Neural cell (in vitro differentiated cells): ENCODE measurements around the gene ZNF668. TPM values are rescaled to one million over a fixed set of nuclear protein-coding genes. Genes with fewer than 3 reads are reported as not detected.

Source experiments
- H2AFZ ChIP-seq: fragments of 200-600, 300-800 bp; sonication (generic), shearing (Covaris generic); 2 replicates; pipeline ENCODE4 v1.6.0; 2014; ENCODE audit warnings: low read depth, mild to moderate bottlenecking, antibody characterized with exemption, low read length, moderate library complexity
- H3F3A ChIP-seq: fragments of 200-600 bp; shearing (Covaris generic); 2 replicates; pipeline ENCODE4 v1.6.1; 2016; ENCODE audit warnings: mild to moderate bottlenecking, moderate library complexity, mixed read lengths, antibody characterized with exemption, low read length; ENCODE audit not compliant: insufficient read depth, poor library complexity, severe bottlenecking
- H3K27ac ChIP-seq: fragments of 200-600, 300-800 bp; sonication (generic), shearing (Covaris generic); 2 replicates; pipeline ENCODE4 v1.5.1; 2014; ENCODE audit warnings: mild to moderate bottlenecking, low read length, moderate library complexity
- H3K27me3 ChIP-seq: fragments of 300-800, 200-600 bp; sonication (generic), shearing (Covaris generic); 2 replicates; pipeline ENCODE4 v1.6.0; 2014; ENCODE audit warnings: mild to moderate bottlenecking, low read depth, low read length, moderate library complexity; ENCODE audit not compliant: insufficient read depth
- H3K36me3 ChIP-seq: fragments of 300-800, 200-600 bp; sonication (generic), shearing (Covaris generic); 2 replicates; pipeline ENCODE4 v1.5.1; 2014; ENCODE audit warnings: mild to moderate bottlenecking, antibody characterized with exemption, low read length, moderate library complexity; ENCODE audit not compliant: insufficient read depth
- H3K4me2 ChIP-seq: fragments of 300-800, 200-600 bp; sonication (generic), shearing (Covaris generic); 2 replicates; pipeline ENCODE4 v1.6.0; 2014; ENCODE audit warnings: mild to moderate bottlenecking, low read length
- H3K4me3 ChIP-seq: fragments of 300-800, 200-600 bp; sonication (generic), shearing (Covaris generic); 2 replicates; pipeline ENCODE4 v1.5.1; 2014; ENCODE audit warnings: mild to moderate bottlenecking, low read length, moderate library complexity
- H3K79me2 ChIP-seq: fragments of 200-600 bp; shearing (Covaris generic); replicated peaks from 2 replicates; pipeline ENCODE4 v1.6.0; 2014; ENCODE audit warnings: mild to moderate bottlenecking, low read length, moderate library complexity; ENCODE audit not compliant: insufficient read depth
- H3K9ac ChIP-seq: fragments of 300-800, 200-600 bp; sonication (generic), shearing (Covaris generic); 2 replicates; pipeline ENCODE4 v1.6.1; 2016; ENCODE audit warnings: mild to moderate bottlenecking, low read length, mixed read lengths
- H3K9me2 ChIP-seq: fragments of 200-600 bp; shearing (Covaris generic); 2 replicates; pipeline ENCODE4 v1.6.1; 2016; ENCODE audit warnings: mild to moderate bottlenecking, low read length, mixed read lengths; ENCODE audit not compliant: insufficient read depth
- H3K9me3 ChIP-seq: fragments of 200-600, 300-800 bp; sonication (generic), shearing (Covaris generic); 2 replicates; pipeline ENCODE4 v1.6.1; 2016; ENCODE audit warnings: mild to moderate bottlenecking, mixed run types, low read length, moderate library complexity, mixed read lengths
- H4K20me1 ChIP-seq: fragments of 200-600 bp; shearing (Covaris generic); 2 replicates; pipeline ENCODE4 v1.6.1; 2016; ENCODE audit warnings: mild to moderate bottlenecking, mixed run types; ENCODE audit not compliant: insufficient read depth
- CTCF ChIP-seq: fragments of 450-650 bp; IDR thresholded peaks from 2 replicates; pipeline ENCODE4 v1.5.1; 2014; ENCODE audit warnings: antibody characterized with exemption, mild to moderate bottlenecking, moderate library complexity; ENCODE audit not compliant: poor library complexity, severe bottlenecking
- EP300 ChIP-seq: fragments of 450-650 bp; conservative IDR thresholded peaks from 2 replicates; pipeline ENCODE4 v1.6.1; 2014; ENCODE audit warnings: antibody characterized with exemption, mild to moderate bottlenecking, moderate library complexity; ENCODE audit not compliant: poor library complexity, severe bottlenecking
- EZH2 ChIP-seq: fragments of 200-600, 300-800 bp; shearing (Covaris generic), sonication (generic); IDR thresholded peaks from 2 replicates; pipeline ENCODE4 v1.6.1; 2014; ENCODE audit warnings: antibody characterized with exemption, low read length, borderline replicate concordance, mild to moderate bottlenecking; ENCODE audit not compliant: insufficient read depth, poor library complexity, severe bottlenecking
- MXI1 ChIP-seq: fragments of 450-650 bp; conservative IDR thresholded peaks from 2 replicates; pipeline ENCODE4 v1.6.1; 2014; ENCODE audit warnings: antibody characterized with exemption, mild to moderate bottlenecking; ENCODE audit not compliant: poor library complexity, severe bottlenecking
- POLR2AphosphoS5 ChIP-seq: IDR thresholded peaks from 2 replicates; pipeline ENCODE4 v1.6.1; 2012
- RAD21 ChIP-seq: fragments of 450-650 bp; conservative IDR thresholded peaks from 2 replicates; pipeline ENCODE4 v1.6.1; 2014; ENCODE audit warnings: antibody characterized with exemption, mild to moderate bottlenecking, moderate library complexity
- SMC3 ChIP-seq: fragments of 450-650 bp; conservative IDR thresholded peaks from 2 replicates; pipeline ENCODE4 v1.6.1; 2014; ENCODE audit warnings: antibody characterized with exemption, mild to moderate bottlenecking, moderate library complexity; ENCODE audit not compliant: poor library complexity
- TAF1 ChIP-seq: IDR thresholded peaks from 2 replicates; pipeline ENCODE4 v1.6.1; 2012; ENCODE audit warnings: low read depth
- polyA plus RNA-seq: library from polyadenylated mRNA; depleted of rRNA; stranded (reverse); fragments of >200 nt; gene quantifications from 2 replicates; pipeline ENCODE4 v1.2.3, GENCODE V29; 2014
- TF ChIP-seq, protein P1 (sequence below): IDR thresholded peaks from 2 replicates; pipeline ENCODE4 v1.6.1; 2012; ENCODE audit warnings: borderline replicate concordance

The ZNF668 gene
- polyA plus RNA-seq, 1 donor from 2014 or later = 17.8 TPM

DNA sequence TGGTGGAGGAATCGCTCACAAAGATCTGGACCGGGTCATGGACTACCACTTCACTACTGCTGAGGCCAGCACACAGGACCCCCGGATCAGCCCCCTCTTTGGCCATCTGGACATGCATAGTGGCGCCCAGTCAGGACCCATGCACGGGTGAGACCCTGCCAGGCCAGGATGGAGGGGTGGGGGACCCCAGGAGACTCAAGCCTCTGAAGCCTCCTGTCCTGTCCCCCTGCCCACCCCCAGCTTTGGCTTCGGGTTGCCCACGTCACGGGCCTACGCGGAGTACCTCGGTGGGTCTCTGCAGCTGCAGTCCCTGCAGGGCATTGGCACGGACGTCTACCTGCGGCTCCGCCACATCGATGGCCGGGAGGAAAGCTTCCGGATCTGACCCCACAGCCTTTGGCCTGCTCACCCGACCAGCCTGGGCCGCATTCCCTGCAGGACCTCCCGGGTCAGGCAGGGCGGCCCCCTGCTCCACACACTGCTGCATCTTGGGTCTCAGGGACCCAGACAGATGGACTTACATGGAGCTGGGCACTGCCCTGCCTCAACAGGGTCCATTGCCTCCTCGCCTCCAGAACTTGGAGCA is 37.9 kb upstream of the ZNF668 start:
- no peaks in the 10 kb centered on the region for H3K79me2 ChIP-seq
- no peak overlapping the region for H3K27ac ChIP-seq
- no peaks in the 10 kb centered on the region for H4K20me1 ChIP-seq
- H3K9me2 ChIP-seq = no peaks in the 10 kb centered on the region
- no peaks in the 10 kb centered on the region for H3K36me3 ChIP-seq
- no peak for TF ChIP-seq EZH2
- no peak for TF ChIP-seq TAF1
- TF ChIP-seq CTCF = no peak
- no peak for TF ChIP-seq SMC3
- no peak for TF ChIP-seq RAD21
- no peak overlapping the region for H3K4me2 ChIP-seq
- H3F3A ChIP-seq = no peaks in the 10 kb centered on the region
- no peak overlapping the region for H2AFZ ChIP-seq
- no peaks in the 10 kb centered on the region for H3K9me3 ChIP-seq
- no peaks in the 10 kb centered on the region for H3K27me3 ChIP-seq
- H3K9ac ChIP-seq = no peak overlapping the region
- H3K4me3 ChIP-seq = no peak overlapping the region

GRCh38 chr16:31110106-31111034 is 36.3 kb upstream of the ZNF668 start:
- H3K9ac ChIP-seq = no peak overlapping the region
- H3K27ac ChIP-seq = no peak overlapping the region
- H4K20me1 ChIP-seq = no peaks in the 10 kb centered on the region
- no peak overlapping the region for H2AFZ ChIP-seq
- H3K4me3 ChIP-seq = no peak overlapping the region
- H3K79me2 ChIP-seq = no peaks in the 10 kb centered on the region
- no peaks in the 10 kb centered on the region for H3K36me3 ChIP-seq
- H3K4me2 ChIP-seq = no peak overlapping the region
- H3F3A ChIP-seq = no peaks in the 10 kb centered on the region
- no peaks in the 10 kb centered on the region for H3K9me3 ChIP-seq
- H3K9me2 ChIP-seq = no peaks in the 10 kb centered on the region
- TF ChIP-seq CTCF = no peak
- TF ChIP-seq RAD21 = no peak
- TF ChIP-seq POLR2AphosphoS5 = no peak
- TF ChIP-seq MXI1 = no peak
- no peak for TF ChIP-seq SMC3
- TF ChIP-seq EP300 = no peak
- TF ChIP-seq TAF1 = no peak
- TF ChIP-seq, protein P1, sequence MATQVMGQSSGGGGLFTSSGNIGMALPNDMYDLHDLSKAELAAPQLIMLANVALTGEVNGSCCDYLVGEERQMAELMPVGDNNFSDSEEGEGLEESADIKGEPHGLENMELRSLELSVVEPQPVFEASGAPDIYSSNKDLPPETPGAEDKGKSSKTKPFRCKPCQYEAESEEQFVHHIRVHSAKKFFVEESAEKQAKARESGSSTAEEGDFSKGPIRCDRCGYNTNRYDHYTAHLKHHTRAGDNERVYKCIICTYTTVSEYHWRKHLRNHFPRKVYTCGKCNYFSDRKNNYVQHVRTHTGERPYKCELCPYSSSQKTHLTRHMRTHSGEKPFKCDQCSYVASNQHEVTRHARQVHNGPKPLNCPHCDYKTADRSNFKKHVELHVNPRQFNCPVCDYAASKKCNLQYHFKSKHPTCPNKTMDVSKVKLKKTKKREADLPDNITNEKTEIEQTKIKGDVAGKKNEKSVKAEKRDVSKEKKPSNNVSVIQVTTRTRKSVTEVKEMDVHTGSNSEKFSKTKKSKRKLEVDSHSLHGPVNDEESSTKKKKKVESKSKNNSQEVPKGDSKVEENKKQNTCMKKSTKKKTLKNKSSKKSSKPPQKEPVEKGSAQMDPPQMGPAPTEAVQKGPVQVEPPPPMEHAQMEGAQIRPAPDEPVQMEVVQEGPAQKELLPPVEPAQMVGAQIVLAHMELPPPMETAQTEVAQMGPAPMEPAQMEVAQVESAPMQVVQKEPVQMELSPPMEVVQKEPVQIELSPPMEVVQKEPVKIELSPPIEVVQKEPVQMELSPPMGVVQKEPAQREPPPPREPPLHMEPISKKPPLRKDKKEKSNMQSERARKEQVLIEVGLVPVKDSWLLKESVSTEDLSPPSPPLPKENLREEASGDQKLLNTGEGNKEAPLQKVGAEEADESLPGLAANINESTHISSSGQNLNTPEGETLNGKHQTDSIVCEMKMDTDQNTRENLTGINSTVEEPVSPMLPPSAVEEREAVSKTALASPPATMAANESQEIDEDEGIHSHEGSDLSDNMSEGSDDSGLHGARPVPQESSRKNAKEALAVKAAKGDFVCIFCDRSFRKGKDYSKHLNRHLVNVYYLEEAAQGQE = no peak
- TF ChIP-seq EZH2 = no peak
- H3K27me3 ChIP-seq = no peaks in the 10 kb centered on the region
